ENCODE results near the gene SDK2.

Gene SDK2

DNA sequence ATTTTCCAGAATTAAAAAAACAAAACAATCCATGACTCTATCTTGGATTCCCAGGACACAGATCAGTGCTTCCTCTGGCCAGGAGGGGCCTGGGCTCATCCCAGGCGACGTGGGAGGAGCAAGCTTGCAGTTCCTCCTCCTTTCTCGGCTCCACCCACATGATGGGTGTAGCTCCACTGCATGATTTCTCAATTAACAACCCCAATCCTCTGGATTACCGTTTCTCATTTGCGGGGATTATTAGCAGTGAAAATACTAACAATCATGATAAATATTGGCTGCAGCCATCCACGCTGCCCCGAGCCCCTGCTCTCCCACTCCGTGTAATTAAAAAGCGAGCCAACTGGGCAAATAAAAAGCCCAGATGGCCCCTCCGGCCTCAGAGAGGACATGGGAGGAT is 46.4 kb upstream of the SDK2 start:
- Histone ChIP-seq H2AFZ (ENCODE audit: low read length) (no peak overlapping the region), H3K4me2 (ENCODE audit: low read depth, low read length) (no peak overlapping the region)

DNA sequence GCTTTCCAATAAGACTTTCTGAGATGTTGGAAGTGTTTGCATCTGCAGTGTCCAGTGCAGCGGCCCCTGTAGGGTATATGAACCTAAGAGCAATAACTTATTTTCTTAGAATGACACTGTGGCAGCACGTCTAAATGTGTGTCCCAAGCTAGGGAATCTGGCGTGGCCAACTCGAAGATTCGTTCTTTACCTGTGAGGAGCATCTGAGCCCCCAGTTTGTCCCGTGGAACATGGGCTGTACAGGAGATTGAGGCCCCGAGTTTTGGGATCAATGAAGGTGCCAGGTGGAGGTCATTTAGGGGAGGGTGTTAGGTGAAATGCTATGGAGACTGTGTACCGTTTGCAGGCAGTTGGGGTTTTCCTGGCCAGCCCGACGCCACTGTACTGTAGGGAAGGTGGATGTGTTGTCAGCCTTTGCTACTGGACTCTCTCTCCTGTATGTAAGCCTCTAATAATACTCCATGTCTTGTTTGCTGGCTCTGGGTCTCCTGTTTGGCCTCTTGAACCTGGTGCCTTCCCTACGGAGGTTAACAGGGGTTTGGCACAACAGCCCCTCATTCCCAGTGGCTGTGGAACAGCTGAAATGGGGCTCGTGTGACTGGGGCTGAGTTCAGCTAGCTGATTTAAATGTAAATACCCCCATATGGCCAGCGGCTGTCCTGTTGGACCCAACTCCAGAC is 45.5 kb upstream of the SDK2 start:
- H3F3A ChIP-seq (ENCODE audit: insufficient read depth, low read length), result no peaks in the 10 kb centered on the region
- no peak overlapping the region for H3K4me3 ChIP-seq (ENCODE audit: low read length)
- peaks cover 60% of the 10 kb centered on the region for H3K27me3 ChIP-seq (replicated peaks; ENCODE audit: insufficient read depth, low read length)
- H3K4me1 ChIP-seq (ENCODE audit: low read length), result no peaks in the 10 kb centered on the region
- no peaks in the 10 kb centered on the region for H4K20me1 ChIP-seq (ENCODE audit: insufficient read depth, low read length)
- no peak overlapping the region for H3K9ac ChIP-seq (ENCODE audit: low read length)
- no peaks in the 10 kb centered on the region for H3K9me3 ChIP-seq (replicated peaks; ENCODE audit: insufficient read depth, low read length)
- TF ChIP-seq EZH2phosphoT487 (IDR thresholded peaks at IDR 0.05; ENCODE audit: low read length) (no peak), EZH2 (optimal IDR thresholded peaks at IDR 0.05; ENCODE audit: low read depth, low read length) (no peak)
- TF ChIP-seq, protein P1, sequence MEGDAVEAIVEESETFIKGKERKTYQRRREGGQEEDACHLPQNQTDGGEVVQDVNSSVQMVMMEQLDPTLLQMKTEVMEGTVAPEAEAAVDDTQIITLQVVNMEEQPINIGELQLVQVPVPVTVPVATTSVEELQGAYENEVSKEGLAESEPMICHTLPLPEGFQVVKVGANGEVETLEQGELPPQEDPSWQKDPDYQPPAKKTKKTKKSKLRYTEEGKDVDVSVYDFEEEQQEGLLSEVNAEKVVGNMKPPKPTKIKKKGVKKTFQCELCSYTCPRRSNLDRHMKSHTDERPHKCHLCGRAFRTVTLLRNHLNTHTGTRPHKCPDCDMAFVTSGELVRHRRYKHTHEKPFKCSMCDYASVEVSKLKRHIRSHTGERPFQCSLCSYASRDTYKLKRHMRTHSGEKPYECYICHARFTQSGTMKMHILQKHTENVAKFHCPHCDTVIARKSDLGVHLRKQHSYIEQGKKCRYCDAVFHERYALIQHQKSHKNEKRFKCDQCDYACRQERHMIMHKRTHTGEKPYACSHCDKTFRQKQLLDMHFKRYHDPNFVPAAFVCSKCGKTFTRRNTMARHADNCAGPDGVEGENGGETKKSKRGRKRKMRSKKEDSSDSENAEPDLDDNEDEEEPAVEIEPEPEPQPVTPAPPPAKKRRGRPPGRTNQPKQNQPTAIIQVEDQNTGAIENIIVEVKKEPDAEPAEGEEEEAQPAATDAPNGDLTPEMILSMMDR (IDR thresholded peaks at IDR 0.05; ENCODE audit: low read length), result no peak
- no peaks in the 10 kb centered on the region for H3K36me3 ChIP-seq (replicated peaks; ENCODE audit: insufficient read depth, low read length)
- no peak overlapping the region for H3K27ac ChIP-seq (ENCODE audit: low read length)
- H3K9me2 ChIP-seq (replicated peaks; ENCODE audit: insufficient read depth, low read length), result no peaks in the 10 kb centered on the region
- H2AFZ ChIP-seq (ENCODE audit: low read length), result no peak overlapping the region
- DNase-seq, result no peak
- H3K79me2 ChIP-seq (ENCODE audit: low read length), result no peaks in the 10 kb centered on the region
- no peak overlapping the region for H3K4me2 ChIP-seq (ENCODE audit: low read depth, low read length)

More for the DNA sequence above, 46.4 kb upstream of the SDK2 start:
- no peaks in the 10 kb centered on the region for H3K79me2 ChIP-seq (ENCODE audit: low read length)
- no peak overlapping the region for H3K9ac ChIP-seq (ENCODE audit: low read length)
- TF ChIP-seq, protein P1 (IDR thresholded peaks at IDR 0.05; ENCODE audit: low read length), result no peak
- TF ChIP-seq EZH2 (optimal IDR thresholded peaks at IDR 0.05; ENCODE audit: low read depth, low read length) (no peak), EZH2phosphoT487 (IDR thresholded peaks at IDR 0.05; ENCODE audit: low read length) (no peak)
- no peaks in the 10 kb centered on the region for H3K9me3 ChIP-seq (replicated peaks; ENCODE audit: insufficient read depth, low read length)
- no peaks in the 10 kb centered on the region for H3K36me3 ChIP-seq (replicated peaks; ENCODE audit: insufficient read depth, low read length)
- no peaks in the 10 kb centered on the region for H3F3A ChIP-seq (ENCODE audit: insufficient read depth, low read length)
- H3K9me2 ChIP-seq (replicated peaks; ENCODE audit: insufficient read depth, low read length), result no peaks in the 10 kb centered on the region
- no peak for DNase-seq
- H3K4me3 ChIP-seq (ENCODE audit: low read length), result no peak overlapping the region
- no peaks in the 10 kb centered on the region for H4K20me1 ChIP-seq (ENCODE audit: insufficient read depth, low read length)
- H3K27ac ChIP-seq (ENCODE audit: low read length), result no peak overlapping the region
- H3K4me1 ChIP-seq (ENCODE audit: low read length), result no peaks in the 10 kb centered on the region
- peaks cover 60% of the 10 kb centered on the region for H3K27me3 ChIP-seq (replicated peaks; ENCODE audit: insufficient read depth, low read length)

DNA sequence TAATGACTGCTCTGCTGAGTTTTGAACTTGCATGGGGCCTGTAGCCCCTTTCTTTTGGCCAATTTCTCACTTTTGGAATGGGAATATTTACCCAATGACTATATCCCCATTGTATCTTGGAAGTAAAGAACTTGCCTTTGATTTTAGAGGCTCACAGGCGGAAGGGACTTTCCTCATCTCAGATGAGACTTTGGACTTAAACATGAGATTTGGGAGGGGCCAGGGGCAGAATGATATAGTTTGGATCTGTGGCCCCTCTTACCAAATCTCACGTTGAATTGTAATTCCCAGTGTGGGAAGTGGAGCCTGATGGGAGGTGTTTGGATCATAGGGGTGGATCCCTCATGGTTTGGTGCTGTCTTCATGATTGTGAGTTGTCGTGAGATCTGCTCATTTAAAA is 42.7 kb upstream of the SDK2 start:
- Histone ChIP-seq H3K79me2 (ENCODE audit: low read length) (no peaks in the 10 kb centered on the region), H3K36me3 (replicated peaks; ENCODE audit: insufficient read depth, low read length) (no peaks in the 10 kb centered on the region)

More for the DNA sequence above, 42.7 kb upstream of the SDK2 start:
- no peak for TF ChIP-seq EZH2 (optimal IDR thresholded peaks at IDR 0.05; ENCODE audit: low read depth, low read length)
- TF ChIP-seq, protein P1 (IDR thresholded peaks at IDR 0.05; ENCODE audit: low read length), result no peak
- TF ChIP-seq EZH2phosphoT487 (IDR thresholded peaks at IDR 0.05; ENCODE audit: low read length), result no peak
- Histone ChIP-seq H3K9ac (ENCODE audit: low read length) (no peak overlapping the region), H3K27me3 (replicated peaks; ENCODE audit: insufficient read depth, low read length) (peaks cover 55% of the 10 kb centered on the region), H3F3A (ENCODE audit: insufficient read depth, low read length) (no peaks in the 10 kb centered on the region), H3K4me1 (ENCODE audit: low read length) (no peaks in the 10 kb centered on the region), H3K4me2 (ENCODE audit: low read depth, low read length) (no peak overlapping the region), H3K27ac (ENCODE audit: low read length) (no peak overlapping the region), H2AFZ (ENCODE audit: low read length) (no peak overlapping the region), H3K4me3 (ENCODE audit: low read length) (no peak overlapping the region), H4K20me1 (ENCODE audit: insufficient read depth, low read length) (no peaks in the 10 kb centered on the region), H3K9me2 (replicated peaks; ENCODE audit: insufficient read depth, low read length) (no peaks in the 10 kb centered on the region), H3K9me3 (replicated peaks; ENCODE audit: insufficient read depth, low read length) (no peaks in the 10 kb centered on the region)
- no peak for DNase-seq

All from MM.1S (cell line).